GM15510 (cell line): Measurements from ENCODE around the gene PARP16.

ENCODE experiments used
- POLR2A ChIP-seq: IDR thresholded peaks from 3 replicates; pipeline ENCODE4 v1.6.1; 2011; ENCODE audit warnings: borderline replicate concordance; ENCODE audit not compliant: insufficient read length; ENCODE audit errors: extremely low read depth

The PARP16 gene

GRCh38 chr15:65327651-65328393 lies 41.1 kb upstream of the PARP16 start:
- no peak for TF ChIP-seq POLR2A

GRCh38 chr15:65326818-65327217 lies 40.1 kb upstream of the PARP16 start:
- TF ChIP-seq POLR2A = no peak

GRCh38 chr15:65326117-65326526 lies 39.4 kb upstream of the PARP16 start:
- TF ChIP-seq POLR2A = no peak

- TF ChIP-seq POLR2A = no peak
Observed at GRCh38 chr15:65323071-65323511, 36.4 kb upstream of the PARP16 start.

GRCh38 chr15:65318870-65319356 lies 32.2 kb upstream of the PARP16 start:
- TF ChIP-seq POLR2A = no peak

GRCh38 chr15:65312400-65312916 lies 25.8 kb upstream of the PARP16 start:
- no peak for TF ChIP-seq POLR2A

- no peak for TF ChIP-seq POLR2A
Observed at GRCh38 chr15:65311760-65312159, 25.1 kb upstream of the PARP16 start.

GRCh38 chr15:65310431-65311137 lies 23.9 kb upstream of the PARP16 start:
- no peak for TF ChIP-seq POLR2A

- TF ChIP-seq POLR2A = no peak
Observed at GRCh38 chr15:65309882-65310418, 23.3 kb upstream of the PARP16 start.

GRCh38 chr15:65307978-65308377 lies 21.3 kb upstream of the PARP16 start:
- TF ChIP-seq POLR2A = no peak

- TF ChIP-seq POLR2A = no peak
Observed at GRCh38 chr15:65306551-65306950, 19.9 kb upstream of the PARP16 start.

GRCh38 chr15:65305776-65306175 lies 19.1 kb upstream of the PARP16 start:
- TF ChIP-seq POLR2A = no peak

- no peak for TF ChIP-seq POLR2A
Observed at GRCh38 chr15:65305150-65305758, 18.6 kb upstream of the PARP16 start.

GRCh38 chr15:65304381-65305149 lies 17.9 kb upstream of the PARP16 start, which contains the start of gene RNU5B-1:
TSS of gene RNU5B-1 (plus strand) at chr15:65304677.
- peak; percentile 96 for TF ChIP-seq POLR2A
